K562 (cell line): ENCODE measurements around the gene WBP1L. TPM values are rescaled to one million over a fixed set of nuclear protein-coding genes. Genes with fewer than 3 reads are reported as not detected.
A peak's percentile ranks its signal among the peaks of the same experiment; 100 is the strongest.

ENCODE experiments used
- ATAC-seq: fragments of 200-7000 bp; cut with Tn5 transposase; 3 replicates; pipeline ENCODE4 v1.9.1; 2020; ENCODE audit warnings: moderate library complexity
- BruUV-seq: library from RNA; stranded (reverse); fragments of 400-500 nt; replicated peaks from 2 replicates; lab custom pipeline; 2021; lab: Mats Ljungman, UMichigan
- CTCF ChIA-PET: fragments of 300-600 bp; formaldehyde crosslinking; extraction: SDS; loops from one replicate; lab custom pipeline; 2021; ENCODE audit warnings: low intra/inter-chr PET ratio; lab: Yijun Ruan, JAX
- POLR2A ChIA-PET: fragments of 300-600, 350-650 bp; sonication (Branson Sonifier 250); formaldehyde crosslinking; extraction: SDS; loops from one replicate; lab custom pipeline; 2021; ENCODE audit warnings: antibody characterized with exemption, inconsistent platforms; lab: Yijun Ruan, JAX
- DNase-seq, 4 experiments: peaks; one replicate each; pipeline versions ENCODE4 v3.0.0 to v3.0.0-alpha.2; 2011 to 2018; ENCODE audit warnings: low spot score in 3 of 4, mixed read lengths in 3 of 4; ENCODE audit errors: extremely low read depth in 1 of 4
- FAIRE-seq: peaks from 2 replicates; lab custom pipeline; 2011; peaks lifted over from hg19 to GRCh38; lab: Jason Lieb, UNC
- H2AFZ ChIP-seq: 2 replicates; pipeline ENCODE4 v1.6.0; 2011; ENCODE audit warnings: low read depth, low read length, control low read depth, inconsistent platforms
- H3K27ac ChIP-seq: fragments of 200-600 bp; 3 replicates; pipeline ENCODE4 v1.8.0; 2011; ENCODE audit warnings: low read depth, mild to moderate bottlenecking, control low read depth, inconsistent platforms, low read length, moderate library complexity, mixed read lengths; ENCODE audit errors: extremely low read depth
- H3K27me3 ChIP-seq, 2 experiments: fragments of 300-600 bp in 1 of 2; 2 replicates in 1 of 2; 3 replicates in 1 of 2; pipeline versions ENCODE4 v1.6.0 to v1.8.0; 2011; ENCODE audit warnings: inconsistent platforms in 2 of 2, low read length in 2 of 2, mild to moderate bottlenecking in 1 of 2, mixed read lengths in 1 of 2, moderate library complexity in 1 of 2; ENCODE audit not compliant: control insufficient read depth in 2 of 2, insufficient read depth in 2 of 2
- H3K36me3 ChIP-seq: fragments of 300-600 bp; 3 replicates; pipeline ENCODE4 v1.8.0; 2011; ENCODE audit warnings: mild to moderate bottlenecking, low read length, inconsistent platforms; ENCODE audit not compliant: control insufficient read depth, insufficient read depth
- H3K4me1 ChIP-seq, 2 experiments: fragments of 200-600 bp in 1 of 2; replicated peaks in 1 of 2; 2 replicates in 1 of 2; 3 replicates in 1 of 2; pipeline versions ENCODE4 v1.5.1 to v1.8.0; 2011; ENCODE audit warnings: inconsistent platforms in 2 of 2, low read length in 2 of 2, mild to moderate bottlenecking in 1 of 2, mixed read lengths in 1 of 2, moderate library complexity in 1 of 2; ENCODE audit not compliant: control insufficient read depth in 2 of 2, insufficient read depth in 2 of 2
- H3K4me2 ChIP-seq: 2 replicates; pipeline ENCODE4 v1.6.1; 2011; ENCODE audit warnings: low read length, control low read depth, inconsistent platforms, mixed read lengths; ENCODE audit not compliant: insufficient read depth
- H3K4me3 ChIP-seq: fragments of 200-600 bp; sonication (generic), shearing (Covaris generic); 2 replicates; pipeline ENCODE4 v1.5.1; 2016; ENCODE audit warnings: control low read depth, inconsistent platforms
- H3K79me2 ChIP-seq: fragments of 200-600 bp; 3 replicates; pipeline ENCODE4 v1.8.0; 2011; ENCODE audit warnings: low read length, inconsistent platforms; ENCODE audit not compliant: control insufficient read depth, insufficient read depth
- H3K9ac ChIP-seq, 2 experiments: 2 replicates each; pipeline versions ENCODE4 v1.6.0 to v1.6.1; 2011; ENCODE audit warnings: low read depth in 2 of 2, low read length in 2 of 2, control low read depth in 1 of 2, inconsistent platforms in 1 of 2, mild to moderate bottlenecking in 1 of 2, mixed read lengths in 1 of 2; ENCODE audit not compliant: insufficient read depth in 1 of 2
- H3K9me1 ChIP-seq: one replicate; pipeline ENCODE4 v1.6.0; 2011; ENCODE audit warnings: inconsistent platforms, mild to moderate bottlenecking, low read length, moderate library complexity; ENCODE audit not compliant: control insufficient read depth, insufficient read depth
- H3K9me3 ChIP-seq: replicated peaks from 2 replicates; pipeline ENCODE4 v1.5.1; 2011; ENCODE audit warnings: low read depth, low read length, inconsistent platforms; ENCODE audit not compliant: control insufficient read depth, insufficient read depth
- H4K20me1 ChIP-seq: replicated peaks from 2 replicates; pipeline ENCODE4 v1.6.1; 2011; ENCODE audit warnings: low read length, inconsistent platforms, mixed read lengths; ENCODE audit not compliant: control insufficient read depth, insufficient read depth
- C11orf30 ChIP-seq: fragments of 450-650 bp; IDR thresholded peaks from 2 replicates; pipeline ENCODE4 v1.6.1; 2016; ENCODE audit warnings: low read depth, mild to moderate bottlenecking
- CCNT2 ChIP-seq: IDR thresholded peaks from 2 replicates; pipeline ENCODE4 v1.6.1; 2011; ENCODE audit warnings: borderline replicate concordance, low read depth, mild to moderate bottlenecking, moderate library complexity, mixed read lengths, low read length; ENCODE audit not compliant: insufficient read length; ENCODE audit errors: extremely low read depth
- CHAMP1 ChIP-seq: fragments of 450-650 bp; IDR thresholded peaks from 2 replicates; pipeline ENCODE4 v1.6.1; 2016; ENCODE audit warnings: mild to moderate bottlenecking
- DPF2 ChIP-seq: fragments of 450-650 bp; IDR thresholded peaks from 2 replicates; pipeline ENCODE4 v1.6.1; 2016
- E2F5 ChIP-seq: sonication (generic); formaldehyde crosslinking; IDR thresholded peaks from 2 replicates; pipeline ENCODE4 v1.8.0; 2022; ENCODE audit warnings: mild to moderate bottlenecking, missing genetic modification reagents
- FOSL1 ChIP-seq: fragments of 200-800 bp; sonication (Bioruptor generic); conservative IDR thresholded peaks from 2 replicates; pipeline ENCODE4 v1.6.1; 2016; ENCODE audit warnings: missing genetic modification characterization, missing compliant biosample characterization
- GATA2 ChIP-seq: sonication (generic); formaldehyde crosslinking; IDR thresholded peaks from 2 replicates; pipeline ENCODE4 v1.4.0; 2020; ENCODE audit warnings: mild to moderate bottlenecking, missing genetic modification reagents
- HNRNPK ChIP-seq: fragments of 200-400 bp; formaldehyde crosslinking; IDR thresholded peaks from one replicate; pipeline ENCODE4 v1.6.1; 2018; ENCODE audit warnings: mild to moderate bottlenecking, low read depth, low read length; ENCODE audit not compliant: poor library complexity, severe bottlenecking
- RBM15 ChIP-seq: fragments of 200-400 bp; formaldehyde crosslinking; IDR thresholded peaks from 2 replicates; pipeline ENCODE4 v1.6.1; 2018; ENCODE audit warnings: mild to moderate bottlenecking, low read length, moderate library complexity; ENCODE audit not compliant: insufficient read depth
- ZNF175 ChIP-seq: fragments of 200-800 bp; sonication (Bioruptor generic); IDR thresholded peaks from 2 replicates; pipeline ENCODE4 v1.6.1; 2016; ENCODE audit warnings: low read depth, mild to moderate bottlenecking, missing genetic modification characterization, missing compliant biosample characterization
- WGBS: fragments of 100-300 bp; shearing (Covaris generic); methylation state at CpG from one replicate; pipeline ENCODE4 v1.1.6; 2016; ENCODE audit warnings: low coverage, mixed read lengths; ENCODE audit not compliant: insufficient coverage; ENCODE audit errors: missing lambda C conversion rate; 5-methylcytosine and 5-hydroxymethylcytosine counted together
- in situ Hi-C: fragments of 300-500 bp; cut with MboI; formaldehyde crosslinking; loops from 4 replicates; pipeline ENCODE4 v1.15.0; 2018; ENCODE audit warnings: inconsistent platforms, mixed read lengths
- intact Hi-C: fragments of 100-400 bp; cut with micrococcal nuclease; formaldehyde crosslinking; loops from 2 replicates; pipeline ENCODE4 v1.14.2; 2022
- polyA plus RNA-seq, 8 experiments: library from polyadenylated mRNA; depleted of rRNA in 4 of 8; stranded (reverse) in 5 of 8; unstranded in 3 of 8; fragments of >200 nt; fragmentation: Nextera tagmentation in 2 of 8; fragmentation: Illumina TruSeq in 1 of 8; extraction: Ambion mirVana in 2 of 8; extraction: Trizol in 1 of 8; gene quantifications; 2 replicates each; pipeline versions ENCODE4 v1.2.1 to v1.2.3, GENCODE V29; 2011 to 2014; ENCODE audit warnings: inconsistent platforms in 1 of 8, missing spikeins in 1 of 8
- total RNA-seq, 7 experiments: library from RNA; depleted of rRNA in 6 of 7; stranded (reverse); fragments of >200 nt in 6 of 7; fragmentation: Illumina TruSeq in 2 of 7; extraction: Trizol in 2 of 7; gene quantifications; 2 replicates each; pipeline versions ENCODE4 v1.2.1 to v1.2.3, GENCODE V29; 2011 to 2021; ENCODE audit warnings: low replicate concordance in 1 of 7
- TF ChIP-seq, protein P1 (sequence below): fragments of 450-650 bp; formaldehyde crosslinking; IDR thresholded peaks from 2 replicates; pipeline ENCODE4 v1.4.0; 2020; ENCODE audit warnings: mild to moderate bottlenecking, moderate library complexity
- TF ChIP-seq, protein P2 (sequence below), 2 experiments: fragments of 150-350 bp in 1 of 2; IDR thresholded peaks; 2 replicates each; pipeline ENCODE4 v1.6.1; 2012 to 2016; ENCODE audit warnings: low read depth in 2 of 2, low read length in 2 of 2, mild to moderate bottlenecking in 1 of 2, moderate library complexity in 1 of 2

The WBP1L gene
- total and polyA plus RNA-seq, 9 of the 15 experiments (the other 6 are each of a cell fraction or from before 2014, with no cell fraction given), result 3.2 to 14.4 (median 11.3) TPM

GRCh38 chr10:102763037-102763607, 19.4 kb downstream of the WBP1L start:
- Histone ChIP-seq H3K9me1 (no peaks in the 10 kb centered on the region), H3K4me1 (peaks cover 7 to 33% of the 10 kb centered on the region in 2 experiments; a peak in 3 of 5 replicates), H2AFZ (no peak overlapping the region; the same call in 1 of the 2 replicates), H3K27ac (peak overlapping the region; percentile 73), H3K4me3 (no peak overlapping the region), H3K9me3 (0 out of 2 replicates have a peak, but pooled peaks cover 1% of the 10 kb centered on the region), H3K79me2 (peaks cover 25% of the 10 kb centered on the region), H3K36me3 (peaks cover 5% of the 10 kb centered on the region; the same call in 1 of the 3 replicates), H4K20me1 (no peaks in the 10 kb centered on the region), H3K27me3 (no peaks in the 10 kb centered on the region), H3K4me2 (peak overlapping the region; percentile 63), H3K9ac (peak overlapping the region; percentile 43 to 72; a peak in 2 of 4 replicates)
- FAIRE-seq (peak; percentile 88), ATAC-seq (peak; percentile 82), DNase-seq (peak; percentile 60 to 84 (median 64))
- WGBS, result 0% methylated on average over 5 of the region's 7 CpGs
- ChIA-PET CTCF (no interaction called here), POLR2A (interaction anchor here (0.7 kb wide), 2 partner anchors 45 to 341 kb away, joined by 3 read pairs; no protein-coding TSS in a partner anchor)
- intact Hi-C loops, result loop anchor here (5.0 kb wide), 1 partner anchor 49 kb away; no protein-coding TSS in a partner anchor
- in situ Hi-C loops, result no loop called here
- no TSS peak for BruUV-seq
- peak; percentile 89 for TF ChIP-seq DPF2
- TF ChIP-seq RBM15, result no peak
- TF ChIP-seq, protein P1, sequence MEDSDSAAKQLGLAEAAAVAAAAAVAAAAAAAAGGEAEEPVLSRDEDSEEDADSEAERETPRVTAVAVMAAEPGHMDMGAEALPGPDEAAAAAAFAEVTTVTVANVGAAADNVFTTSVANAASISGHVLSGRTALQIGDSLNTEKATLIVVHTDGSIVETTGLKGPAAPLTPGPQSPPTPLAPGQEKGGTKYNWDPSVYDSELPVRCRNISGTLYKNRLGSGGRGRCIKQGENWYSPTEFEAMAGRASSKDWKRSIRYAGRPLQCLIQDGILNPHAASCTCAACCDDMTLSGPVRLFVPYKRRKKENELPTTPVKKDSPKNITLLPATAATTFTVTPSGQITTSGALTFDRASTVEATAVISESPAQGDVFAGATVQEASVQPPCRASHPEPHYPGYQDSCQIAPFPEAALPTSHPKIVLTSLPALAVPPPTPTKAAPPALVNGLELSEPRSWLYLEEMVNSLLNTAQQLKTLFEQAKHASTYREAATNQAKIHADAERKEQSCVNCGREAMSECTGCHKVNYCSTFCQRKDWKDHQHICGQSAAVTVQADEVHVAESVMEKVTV (CRISPR knock-in tag), result no peak
- TF ChIP-seq ZNF175 (CRISPR knock-in tag), result no peak
- no peak for TF ChIP-seq C11orf30
- TF ChIP-seq CHAMP1, result 0 out of 2 replicates have a peak, but pooled peaks have one; percentile 9
- peak; percentile 62 for TF ChIP-seq CCNT2
- peak; percentile 54; the same call in 1 of the 2 replicates for TF ChIP-seq FOSL1 (tag)
- TF ChIP-seq, protein P2, sequence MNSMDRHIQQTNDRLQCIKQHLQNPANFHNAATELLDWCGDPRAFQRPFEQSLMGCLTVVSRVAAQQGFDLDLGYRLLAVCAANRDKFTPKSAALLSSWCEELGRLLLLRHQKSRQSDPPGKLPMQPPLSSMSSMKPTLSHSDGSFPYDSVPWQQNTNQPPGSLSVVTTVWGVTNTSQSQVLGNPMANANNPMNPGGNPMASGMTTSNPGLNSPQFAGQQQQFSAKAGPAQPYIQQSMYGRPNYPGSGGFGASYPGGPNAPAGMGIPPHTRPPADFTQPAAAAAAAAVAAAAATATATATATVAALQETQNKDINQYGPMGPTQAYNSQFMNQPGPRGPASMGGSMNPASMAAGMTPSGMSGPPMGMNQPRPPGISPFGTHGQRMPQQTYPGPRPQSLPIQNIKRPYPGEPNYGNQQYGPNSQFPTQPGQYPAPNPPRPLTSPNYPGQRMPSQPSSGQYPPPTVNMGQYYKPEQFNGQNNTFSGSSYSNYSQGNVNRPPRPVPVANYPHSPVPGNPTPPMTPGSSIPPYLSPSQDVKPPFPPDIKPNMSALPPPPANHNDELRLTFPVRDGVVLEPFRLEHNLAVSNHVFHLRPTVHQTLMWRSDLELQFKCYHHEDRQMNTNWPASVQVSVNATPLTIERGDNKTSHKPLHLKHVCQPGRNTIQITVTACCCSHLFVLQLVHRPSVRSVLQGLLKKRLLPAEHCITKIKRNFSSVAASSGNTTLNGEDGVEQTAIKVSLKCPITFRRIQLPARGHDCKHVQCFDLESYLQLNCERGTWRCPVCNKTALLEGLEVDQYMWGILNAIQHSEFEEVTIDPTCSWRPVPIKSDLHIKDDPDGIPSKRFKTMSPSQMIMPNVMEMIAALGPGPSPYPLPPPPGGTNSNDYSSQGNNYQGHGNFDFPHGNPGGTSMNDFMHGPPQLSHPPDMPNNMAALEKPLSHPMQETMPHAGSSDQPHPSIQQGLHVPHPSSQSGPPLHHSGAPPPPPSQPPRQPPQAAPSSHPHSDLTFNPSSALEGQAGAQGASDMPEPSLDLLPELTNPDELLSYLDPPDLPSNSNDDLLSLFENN (IDR thresholded peaks at IDR 0.05; ENCODE audit: low read depth in 2 of 2, low read length in 2 of 2), result 0 out of 4 replicates have a peak, but pooled peaks of 1 of the 2 experiments have one; percentile 34
- TF ChIP-seq GATA2 (CRISPR knock-in tag), result peak; percentile 75
- TF ChIP-seq E2F5 (CRISPR knock-in tag), result no peak
- TF ChIP-seq HNRNPK, result no peak
